IMR-90 (cell line): ENCODE measurements around the gene CACNA1D. TPM values are rescaled to one million over a fixed set of nuclear protein-coding genes. Genes with fewer than 3 reads are reported as not detected.
A peak's percentile ranks its signal among the peaks of the same experiment; 100 is the strongest.

Experiments used
- ATAC-seq: fragments of 200-7000 bp; cut with Tn5 transposase; 2 replicates; pipeline ENCODE4 v1.9.1; 2020; ENCODE audit warnings: low read depth, mild to moderate bottlenecking, moderate library complexity
- BruUV-seq: library from RNA; stranded (reverse); fragments of 400-500 nt; replicated peaks from 2 replicates; lab custom pipeline; 2021; lab: Mats Ljungman, UMichigan
- CTCF ChIA-PET: fragments of 300-600 bp; formaldehyde crosslinking; extraction: SDS; loops from one replicate; lab custom pipeline; 2021; ENCODE audit warnings: antibody characterized with exemption; lab: Yijun Ruan, JAX
- POLR2A ChIA-PET: fragments of 300-600 bp; sonication (Branson Sonifier 250); formaldehyde crosslinking; loops from one replicate; lab custom pipeline; 2022; ENCODE audit warnings: antibody characterized with exemption; ENCODE audit not compliant: unreplicated experiment; lab: Charles Lee
- DNase-seq: peaks from one replicate; pipeline ENCODE4 v3.0.0; 2013
- H2AFZ ChIP-seq: replicated peaks from 2 replicates; pipeline ENCODE3; 2013; ENCODE audit warnings: low read length, mild to moderate bottlenecking; ENCODE audit not compliant: poor library complexity
- H2AK5ac ChIP-seq: 2 replicates; pipeline ENCODE4 v1.6.1; 2013; ENCODE audit warnings: low read depth, low read length, inconsistent platforms
- H2AK9ac ChIP-seq: replicated peaks from 2 replicates; pipeline ENCODE3; 2013; ENCODE audit warnings: mild to moderate bottlenecking, low read depth, low read length, moderate library complexity; ENCODE audit not compliant: poor library complexity
- H2BK120ac ChIP-seq: 2 replicates; pipeline ENCODE4 v1.6.1; 2013; ENCODE audit warnings: low read depth, low read length, inconsistent platforms
- H2BK15ac ChIP-seq: 3 replicates; pipeline ENCODE4 v1.6.1; 2013; ENCODE audit warnings: low read depth, low read length, inconsistent platforms
- H2BK20ac ChIP-seq: 2 replicates; pipeline ENCODE4 v1.6.1; 2013; ENCODE audit warnings: low read depth, mild to moderate bottlenecking, inconsistent platforms, low read length, moderate library complexity
- H2BK5ac ChIP-seq: 2 replicates; pipeline ENCODE4 v1.6.1; 2013; ENCODE audit warnings: mild to moderate bottlenecking, low read depth, low read length, inconsistent platforms; ENCODE audit not compliant: poor library complexity, severe bottlenecking
- H3K14ac ChIP-seq: replicated peaks from 2 replicates; pipeline ENCODE4 v1.6.1; 2013; ENCODE audit warnings: low read depth, low read length, inconsistent platforms
- H3K18ac ChIP-seq: 2 replicates; pipeline ENCODE4 v1.6.1; 2013; ENCODE audit warnings: low read depth, low read length, control low read depth
- H3K23ac ChIP-seq: 2 replicates; pipeline ENCODE4 v1.6.1; 2013; ENCODE audit warnings: low read depth, low read length, inconsistent platforms
- H3K27ac ChIP-seq: 2 replicates; pipeline ENCODE4 v1.5.1; 2013; ENCODE audit warnings: mild to moderate bottlenecking, control low read depth, low read length; ENCODE audit not compliant: insufficient read depth
- H3K27me3 ChIP-seq: 2 replicates; pipeline ENCODE4 v1.6.1; 2013; ENCODE audit warnings: low read length; ENCODE audit not compliant: control insufficient read depth, insufficient read depth
- H3K36me3 ChIP-seq: 2 replicates; pipeline ENCODE4 v1.6.1; 2013; ENCODE audit warnings: low read length, mixed read lengths; ENCODE audit not compliant: control insufficient read depth, insufficient read depth
- H3K4ac ChIP-seq: 2 replicates; pipeline ENCODE4 v1.6.1; 2013; ENCODE audit warnings: low read depth, low read length, inconsistent platforms
- H3K4me1 ChIP-seq: 2 replicates; pipeline ENCODE4 v1.6.1; 2013; ENCODE audit warnings: low read length, mixed read lengths; ENCODE audit not compliant: control insufficient read depth, insufficient read depth
- H3K4me2 ChIP-seq: 2 replicates; pipeline ENCODE4 v1.6.1; 2013; ENCODE audit warnings: low read depth, mild to moderate bottlenecking, control low read depth, low read length, moderate library complexity
- H3K4me3 ChIP-seq: 2 replicates; pipeline ENCODE4 v1.5.1; 2013; ENCODE audit warnings: low read depth, mild to moderate bottlenecking, control low read depth, low read length, moderate library complexity; ENCODE audit not compliant: insufficient read depth
- H3K56ac ChIP-seq: 2 replicates; pipeline ENCODE4 v1.6.1; 2013; ENCODE audit warnings: low read length, inconsistent platforms; ENCODE audit not compliant: insufficient read depth; ENCODE audit errors: extremely low read depth
- H3K79me1 ChIP-seq, 2 experiments: 2 replicates each; pipeline ENCODE4 v1.6.1; 2013; ENCODE audit warnings: low read length in 2 of 2, inconsistent platforms in 1 of 2, low read depth in 1 of 2
- H3K9ac ChIP-seq: 2 replicates; pipeline ENCODE4 v1.6.1; 2013; ENCODE audit warnings: low read depth, low read length, control low read depth
- H3K9me1 ChIP-seq: 2 replicates; pipeline ENCODE4 v1.6.1; 2013; ENCODE audit warnings: low read length, inconsistent platforms; ENCODE audit not compliant: insufficient read depth
- H3K9me3 ChIP-seq: 2 replicates; pipeline ENCODE4 v1.6.1; 2013; ENCODE audit warnings: low read length; ENCODE audit not compliant: control insufficient read depth, insufficient read depth
- H4K20me1 ChIP-seq: 2 replicates; pipeline ENCODE4 v1.6.1; 2013; ENCODE audit warnings: low read length, inconsistent platforms; ENCODE audit not compliant: insufficient read depth
- H4K5ac ChIP-seq: 2 replicates; pipeline ENCODE4 v1.6.1; 2013; ENCODE audit warnings: mild to moderate bottlenecking, low read depth, low read length, control low read depth
- H4K8ac ChIP-seq, 2 experiments: 2 replicates each; pipeline ENCODE4 v1.6.1; 2013; ENCODE audit warnings: low read depth in 2 of 2, low read length in 2 of 2, control low read depth in 1 of 2, inconsistent platforms in 1 of 2
- H4K91ac ChIP-seq: 2 replicates; pipeline ENCODE4 v1.6.1; 2013; ENCODE audit warnings: low read depth, low read length, inconsistent platforms; ENCODE audit not compliant: insufficient read depth
- BHLHE40 ChIP-seq: fragments of 150-350 bp; IDR thresholded peaks from 2 replicates; pipeline ENCODE4 v1.6.1; 2016; ENCODE audit warnings: mild to moderate bottlenecking, low read depth, low read length
- CEBPB ChIP-seq: IDR thresholded peaks from 2 replicates; pipeline ENCODE4 v1.6.1; 2012; ENCODE audit warnings: low read depth, low read length, improper control_type of control experiment
- FOS ChIP-seq: fragments of 150-350 bp; IDR thresholded peaks from 2 replicates; pipeline ENCODE4 v1.6.1; 2016; ENCODE audit warnings: low read depth, low read length
- MAFK ChIP-seq: IDR thresholded peaks from 2 replicates; pipeline ENCODE4 v1.6.1; 2012; ENCODE audit warnings: low read depth, low read length, improper control_type of control experiment
- MAZ ChIP-seq: IDR thresholded peaks from 2 replicates; pipeline ENCODE4 v1.6.1; 2012; ENCODE audit warnings: low read depth, mild to moderate bottlenecking, low read length, improper control_type of control experiment, moderate library complexity, borderline replicate concordance
- NFE2L2 ChIP-seq: fragments of 150-350 bp; IDR thresholded peaks from 2 replicates; pipeline ENCODE4 v1.6.1; 2016; ENCODE audit warnings: low read depth, mild to moderate bottlenecking, low read length
- POLR2A ChIP-seq: IDR thresholded peaks from 2 replicates; pipeline ENCODE4 v1.6.1; 2012; ENCODE audit warnings: mild to moderate bottlenecking, low read depth, low read length
- RAD21 ChIP-seq: IDR thresholded peaks from 2 replicates; pipeline ENCODE4 v1.6.1; 2012; ENCODE audit warnings: low read length, improper control_type of control experiment
- RFX5 ChIP-seq: IDR thresholded peaks from 2 replicates; pipeline ENCODE4 v1.8.0; 2012; ENCODE audit warnings: low read depth, mild to moderate bottlenecking, low read length, moderate library complexity
- SMC3 ChIP-seq: fragments of 150-350 bp; IDR thresholded peaks from 2 replicates; pipeline ENCODE4 v1.6.1; 2016; ENCODE audit warnings: low read depth, mild to moderate bottlenecking, antibody characterized with exemption, low read length, moderate library complexity
- WGBS, 2 experiments: methylation state at CpG; one replicate each; pipeline versions ENCODE4 v1.1.5 to v1.1.7; 2013; ENCODE audit warnings: missing lambda C conversion rate in 2 of 2; ENCODE audit not compliant: insufficient read length in 1 of 2; ENCODE audit errors: extremely low coverage in 2 of 2; 5-methylcytosine and 5-hydroxymethylcytosine counted together
- dilution Hi-C: fragments of 300-500 bp; cut with HindIII; formaldehyde crosslinking; loops from one replicate; pipeline ENCODE4 v1.14.3; 2018; ENCODE audit warnings: low sequenced_read_pairs; ENCODE audit not compliant: unreplicated experiment
- in situ Hi-C: fragments of 300-500 bp; cut with MboI; formaldehyde crosslinking; loops from 3 replicates; pipeline ENCODE4 v1.14.3; 2019; ENCODE audit warnings: low sequenced_read_pairs, inconsistent platforms, mixed read lengths
- intact Hi-C: fragments of 100-400 bp; cut with micrococcal nuclease; formaldehyde crosslinking; loops from 2 replicates; pipeline ENCODE4 v1.10.0; 2022
- polyA plus RNA-seq, 3 experiments: library from polyadenylated mRNA; depleted of rRNA; stranded (reverse); fragments of >200 nt; gene quantifications; 2 replicates each; pipeline ENCODE4 v1.2.3, GENCODE V29; 2012; ENCODE audit warnings: low replicate concordance in 1 of 3
- total RNA-seq: library from RNA; depleted of rRNA; stranded (reverse); fragments of >200 nt; gene quantifications from 2 replicates; pipeline ENCODE4 v1.2.3, GENCODE V29; 2012
- TF ChIP-seq, protein P1 (sequence below): conservative IDR thresholded peaks from 2 replicates; pipeline ENCODE4 v1.5.1; 2012; ENCODE audit warnings: mild to moderate bottlenecking, low read depth, low read length, improper control_type of control experiment
- TF ChIP-seq, protein P2 (sequence below): fragments of 150-350 bp; IDR thresholded peaks from 2 replicates; pipeline ENCODE4 v1.6.1; 2016; ENCODE audit warnings: low read depth, mild to moderate bottlenecking, low read length, moderate library complexity, borderline replicate concordance
- TF ChIP-seq, protein P3 (sequence below): fragments of 150-350 bp; IDR thresholded peaks from 2 replicates; pipeline ENCODE4 v1.6.1; 2017; ENCODE audit warnings: mild to moderate bottlenecking, antibody characterized with exemption, low read length, low read depth

The CACNA1D gene
- total and polyA plus RNA-seq, 2 of the 4 experiments (the other 2 are of a cell fraction): 0.07 TPM; not detected in 1

DNA sequence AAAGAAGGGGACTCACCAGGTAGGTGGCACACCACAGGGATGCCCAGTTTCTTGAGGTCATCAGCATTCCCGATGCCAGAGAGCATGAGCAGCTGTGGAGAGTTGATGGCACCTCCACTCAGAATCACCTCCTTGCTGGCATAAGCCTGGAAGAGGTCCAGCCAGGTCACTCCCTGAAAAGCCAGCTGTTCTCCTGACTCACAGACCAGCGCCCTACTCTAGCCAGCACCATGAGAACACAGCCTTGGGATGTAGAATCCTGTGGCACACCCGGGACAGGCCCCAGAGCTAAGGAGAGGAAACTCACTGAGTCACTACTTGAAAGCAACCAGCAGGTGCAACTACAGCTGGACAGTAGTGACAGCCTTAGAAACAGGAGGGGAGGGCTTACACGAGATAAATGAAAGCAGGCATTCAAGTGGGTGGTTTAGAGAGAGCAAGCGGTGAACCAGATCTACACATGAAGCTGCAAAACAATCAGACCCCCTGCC, 327.3 kb downstream of the CACNA1D start:
- DNase-seq: peak; percentile 22
- H4K5ac ChIP-seq: no peak overlapping the region
- H3K14ac ChIP-seq: no peak overlapping the region
- H2BK20ac ChIP-seq: no peak overlapping the region
- H2AFZ ChIP-seq: peak overlapping the region; percentile 39
- H3K79me1 ChIP-seq: no peaks in the 10 kb centered on the region
- BruUV-seq: no TSS peak
- no peak overlapping the region for H2BK120ac ChIP-seq
- H2AK5ac ChIP-seq: no peak overlapping the region
- no peak overlapping the region for H3K56ac ChIP-seq
- H2BK15ac ChIP-seq: no peak overlapping the region
- H4K91ac ChIP-seq: no peak overlapping the region
- no peak overlapping the region for H4K8ac ChIP-seq
- H3K9me3 ChIP-seq: no peaks in the 10 kb centered on the region
- peaks cover 2% of the 10 kb centered on the region; the same call in 1 of the 2 replicates for H3K27me3 ChIP-seq
- H3K9ac ChIP-seq: no peak overlapping the region
- no peak overlapping the region for H3K4me3 ChIP-seq
- ChIA-PET CTCF (no interaction called here), POLR2A (no interaction called here)
- intact Hi-C loops: no loop called here
- WGBS, 2 experiments: no CpG with 5 or more reads among the region's 5 CpGs
- in situ Hi-C loops: no loop called here
- H3K4me1 ChIP-seq: no peaks in the 10 kb centered on the region
- no peaks in the 10 kb centered on the region for H3K36me3 ChIP-seq
- H3K9me1 ChIP-seq: no peaks in the 10 kb centered on the region
- H2BK5ac ChIP-seq: no peak overlapping the region
- no peak overlapping the region for H3K4me2 ChIP-seq
- dilution Hi-C loops: no loop called here
- H3K27ac ChIP-seq: no peak overlapping the region
- H4K20me1 ChIP-seq: no peaks in the 10 kb centered on the region
- H3K4ac ChIP-seq: no peak overlapping the region
- TF ChIP-seq RFX5 (no peak), FOS (no peak), BHLHE40 (no peak), NFE2L2 (no peak), SMC3 (no peak), MAZ (no peak), RAD21 (no peak), MAFK (no peak), POLR2A (no peak), CEBPB (no peak)
- TF ChIP-seq, protein P1, sequence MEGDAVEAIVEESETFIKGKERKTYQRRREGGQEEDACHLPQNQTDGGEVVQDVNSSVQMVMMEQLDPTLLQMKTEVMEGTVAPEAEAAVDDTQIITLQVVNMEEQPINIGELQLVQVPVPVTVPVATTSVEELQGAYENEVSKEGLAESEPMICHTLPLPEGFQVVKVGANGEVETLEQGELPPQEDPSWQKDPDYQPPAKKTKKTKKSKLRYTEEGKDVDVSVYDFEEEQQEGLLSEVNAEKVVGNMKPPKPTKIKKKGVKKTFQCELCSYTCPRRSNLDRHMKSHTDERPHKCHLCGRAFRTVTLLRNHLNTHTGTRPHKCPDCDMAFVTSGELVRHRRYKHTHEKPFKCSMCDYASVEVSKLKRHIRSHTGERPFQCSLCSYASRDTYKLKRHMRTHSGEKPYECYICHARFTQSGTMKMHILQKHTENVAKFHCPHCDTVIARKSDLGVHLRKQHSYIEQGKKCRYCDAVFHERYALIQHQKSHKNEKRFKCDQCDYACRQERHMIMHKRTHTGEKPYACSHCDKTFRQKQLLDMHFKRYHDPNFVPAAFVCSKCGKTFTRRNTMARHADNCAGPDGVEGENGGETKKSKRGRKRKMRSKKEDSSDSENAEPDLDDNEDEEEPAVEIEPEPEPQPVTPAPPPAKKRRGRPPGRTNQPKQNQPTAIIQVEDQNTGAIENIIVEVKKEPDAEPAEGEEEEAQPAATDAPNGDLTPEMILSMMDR: no peak
- TF ChIP-seq, protein P2, sequence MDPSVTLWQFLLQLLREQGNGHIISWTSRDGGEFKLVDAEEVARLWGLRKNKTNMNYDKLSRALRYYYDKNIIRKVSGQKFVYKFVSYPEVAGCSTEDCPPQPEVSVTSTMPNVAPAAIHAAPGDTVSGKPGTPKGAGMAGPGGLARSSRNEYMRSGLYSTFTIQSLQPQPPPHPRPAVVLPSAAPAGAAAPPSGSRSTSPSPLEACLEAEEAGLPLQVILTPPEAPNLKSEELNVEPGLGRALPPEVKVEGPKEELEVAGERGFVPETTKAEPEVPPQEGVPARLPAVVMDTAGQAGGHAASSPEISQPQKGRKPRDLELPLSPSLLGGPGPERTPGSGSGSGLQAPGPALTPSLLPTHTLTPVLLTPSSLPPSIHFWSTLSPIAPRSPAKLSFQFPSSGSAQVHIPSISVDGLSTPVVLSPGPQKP: no peak
- TF ChIP-seq, protein P3, sequence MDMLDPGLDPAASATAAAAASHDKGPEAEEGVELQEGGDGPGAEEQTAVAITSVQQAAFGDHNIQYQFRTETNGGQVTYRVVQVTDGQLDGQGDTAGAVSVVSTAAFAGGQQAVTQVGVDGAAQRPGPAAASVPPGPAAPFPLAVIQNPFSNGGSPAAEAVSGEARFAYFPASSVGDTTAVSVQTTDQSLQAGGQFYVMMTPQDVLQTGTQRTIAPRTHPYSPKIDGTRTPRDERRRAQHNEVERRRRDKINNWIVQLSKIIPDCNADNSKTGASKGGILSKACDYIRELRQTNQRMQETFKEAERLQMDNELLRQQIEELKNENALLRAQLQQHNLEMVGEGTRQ: no peak
- no peak overlapping the region for H3K23ac ChIP-seq
- H2AK9ac ChIP-seq: no peak overlapping the region
- H3K18ac ChIP-seq: no peak overlapping the region
- ATAC-seq: no peak
